ENCODE results near the gene ELAVL3.

GRCh38 chr19:11448923-11449554 is 31.8 kb downstream of the ELAVL3 start:
- no peak for TF ChIP-seq CTCF (IDR thresholded peaks at IDR 0.05)
- no peak for TF ChIP-seq POLR2A (IDR thresholded peaks at IDR 0.05)
